B cell (primary cell): ENCODE results near the gene PROM2. TPM values are rescaled to one million over a fixed set of nuclear protein-coding genes. Genes with fewer than 3 reads are reported as not detected.

ENCODE experiments used
- ATAC-seq: fragments of 200-7000 bp; cut with Tn5 transposase; one replicate; pipeline ENCODE4 v1.10.0; 2021; ENCODE audit warnings: low read depth, mild to moderate bottlenecking, moderate number of reproducible peaks, moderate library complexity
- CTCF ChIA-PET: fragments of 350-600 bp; sonication (Branson Sonifier 250); formaldehyde crosslinking; loops from one replicate; lab custom pipeline; 2021; ENCODE audit warnings: antibody characterized with exemption, inconsistent platforms; lab: Charles Lee
- POLR2A ChIA-PET: fragments of 350-600 bp; sonication (Branson Sonifier 250); formaldehyde crosslinking; loops from one replicate; lab custom pipeline; 2021; ENCODE audit warnings: antibody characterized with exemption; lab: Charles Lee
- DNase-seq: peaks from one replicate; pipeline ENCODE4 v3.0.0; 2013
- H2AFZ ChIP-seq: 2 replicates; pipeline ENCODE4 v1.6.1; 2012; ENCODE audit warnings: mild to moderate bottlenecking, low read depth, low read length; ENCODE audit not compliant: insufficient read depth, poor library complexity, severe bottlenecking
- H3K27ac ChIP-seq, 2 donors: 1 replicate in 1 of 2; 2 replicates in 1 of 2; pipeline ENCODE4 v1.5.1; 2012 to 2013; ENCODE audit warnings: low read length in 2 of 2, mild to moderate bottlenecking in 2 of 2, moderate library complexity in 1 of 2
- H3K27me3 ChIP-seq, 4 experiments: fragments of 200-600 bp in 1 of 4; sonication (generic) in 1 of 4; replicated peaks in 1 of 4; 1 replicate in 2 of 4; 2 replicates in 2 of 4; pipeline versions ENCODE4 v1.6.1 to v1.7.0; 2013 to 2016; ENCODE audit warnings: low read length in 3 of 4, mild to moderate bottlenecking in 2 of 4, mixed read lengths in 1 of 4, moderate library complexity in 1 of 4; ENCODE audit not compliant: insufficient read depth in 4 of 4, control insufficient read depth in 3 of 4; ENCODE audit errors: control extremely low read depth in 1 of 4
- H3K36me3 ChIP-seq, 2 experiments: replicated peaks in 1 of 2; 1 replicate in 1 of 2; 2 replicates in 1 of 2; pipeline versions ENCODE4 v1.6.1 to v1.7.1; 2013; ENCODE audit warnings: low read length in 1 of 2; ENCODE audit not compliant: insufficient read depth in 2 of 2, control insufficient read depth in 1 of 2; ENCODE audit errors: control extremely low read depth in 1 of 2, extremely low read depth in 1 of 2
- H3K4me1 ChIP-seq, 2 donors: fragments of 200-600 bp in 1 of 2; sonication (generic) in 1 of 2; 1 replicate in 1 of 2; 2 replicates in 1 of 2; pipeline versions ENCODE4 v1.5.1 to v1.6.1; 2013 to 2017; ENCODE audit warnings: low read length in 2 of 2; ENCODE audit not compliant: control insufficient read depth in 2 of 2, insufficient read depth in 2 of 2
- H3K4me2 ChIP-seq: replicated peaks from 2 replicates; pipeline ENCODE3; 2012; ENCODE audit warnings: mild to moderate bottlenecking, low read depth, low read length; ENCODE audit not compliant: poor library complexity, severe bottlenecking
- H3K4me3 ChIP-seq, 5 experiments: fragments of 200-600 bp in 1 of 5; sonication (generic) in 1 of 5; 1 replicate in 3 of 5; 2 replicates in 2 of 5; pipeline versions ENCODE4 v1.5.1 to v1.7.0; 2011 to 2016; ENCODE audit warnings: low read length in 4 of 5, mild to moderate bottlenecking in 4 of 5, low read depth in 2 of 5, control low read depth in 1 of 5, moderate library complexity in 1 of 5; ENCODE audit not compliant: insufficient read depth in 1 of 5; ENCODE audit errors: control extremely low read depth in 1 of 5, extremely low read depth in 1 of 5
- H3K79me2 ChIP-seq: fragments of 200-600 bp; sonication (generic); one replicate; pipeline ENCODE4 v1.6.0; 2016; ENCODE audit warnings: low read length; ENCODE audit not compliant: control insufficient read depth, insufficient read depth
- H3K9ac ChIP-seq: fragments of 200-600 bp; sonication (generic); 2 replicates; pipeline ENCODE4 v1.6.1; 2017; ENCODE audit warnings: mild to moderate bottlenecking, low read length, moderate library complexity
- H3K9me3 ChIP-seq, 3 donors: one replicate each; pipeline versions ENCODE4 v1.6.1 to v1.7.1; 2013; ENCODE audit warnings: low read length in 2 of 3; ENCODE audit not compliant: control insufficient read depth in 2 of 3, insufficient read depth in 1 of 3; ENCODE audit errors: control extremely low read depth in 1 of 3
- H4K20me1 ChIP-seq: 2 replicates; pipeline ENCODE4 v1.6.0; 2012; ENCODE audit warnings: mild to moderate bottlenecking, low read length; ENCODE audit not compliant: insufficient read depth, control insufficient read depth, poor library complexity, severe bottlenecking
- H3K27ac Mint-ChIP-seq: one replicate; pipeline ENCODE4 v1.8.0; 2021; ENCODE audit warnings: mixed read lengths
- H3K27me3 Mint-ChIP-seq: one replicate; pipeline ENCODE4 v1.8.0; 2021; ENCODE audit warnings: mixed read lengths
- H3K4me1 Mint-ChIP-seq: one replicate; pipeline ENCODE4 v1.8.0; 2021; ENCODE audit warnings: mixed read lengths
- H3K4me3 Mint-ChIP-seq: one replicate; pipeline ENCODE4 v1.8.0; 2021; ENCODE audit warnings: mixed read lengths
- H3K9me3 Mint-ChIP-seq: one replicate; pipeline ENCODE4 v1.8.0; 2022; ENCODE audit warnings: mixed read lengths; ENCODE audit not compliant: insufficient read depth
- EZH2 ChIP-seq: IDR thresholded peaks from 2 replicates; pipeline ENCODE4 v1.6.1; 2012; ENCODE audit warnings: borderline replicate concordance, low read depth, mild to moderate bottlenecking, moderate library complexity, low read length; ENCODE audit not compliant: insufficient read depth, poor library complexity, severe bottlenecking
- WGBS: methylation state at CpG from one replicate; pipeline ENCODE4 v1.1.5; 2013; ENCODE audit warnings: missing lambda C conversion rate; ENCODE audit not compliant: insufficient coverage; 5-methylcytosine and 5-hydroxymethylcytosine counted together
- intact Hi-C: fragments of 100-400 bp; cut with micrococcal nuclease; formaldehyde crosslinking; loops from one replicate; pipeline ENCODE4 v1.10.0; 2022
- polyA minus RNA-seq: library from RNA; depleted of rRNA, polyadenylated mRNA; stranded (reverse); fragments of >200 nt; gene quantifications from 2 replicates; pipeline ENCODE4 v1.2.3, GENCODE V29; 2012
- polyA plus RNA-seq: library from polyadenylated mRNA; depleted of rRNA; stranded (reverse); fragments of >200 nt; gene quantifications from 2 replicates; pipeline ENCODE4 v1.2.3, GENCODE V29; 2012
- total RNA-seq, 2 donors: library from RNA; stranded (reverse); fragments of 120-200 nt in 1 of 2; gene quantifications; 1 replicate in 1 of 2; 2 replicates in 1 of 2; pipeline versions ENCODE4 v1.2.3 to v1.2.4, GENCODE V29; 2013 to 2022
- TF ChIP-seq, protein P1 (sequence below): fragments of 200-600 bp; IDR thresholded peaks from one replicate; pipeline ENCODE4 v1.8.0; 2022; ENCODE audit warnings: antibody characterized with exemption, mild to moderate bottlenecking

The PROM2 gene, protein sequence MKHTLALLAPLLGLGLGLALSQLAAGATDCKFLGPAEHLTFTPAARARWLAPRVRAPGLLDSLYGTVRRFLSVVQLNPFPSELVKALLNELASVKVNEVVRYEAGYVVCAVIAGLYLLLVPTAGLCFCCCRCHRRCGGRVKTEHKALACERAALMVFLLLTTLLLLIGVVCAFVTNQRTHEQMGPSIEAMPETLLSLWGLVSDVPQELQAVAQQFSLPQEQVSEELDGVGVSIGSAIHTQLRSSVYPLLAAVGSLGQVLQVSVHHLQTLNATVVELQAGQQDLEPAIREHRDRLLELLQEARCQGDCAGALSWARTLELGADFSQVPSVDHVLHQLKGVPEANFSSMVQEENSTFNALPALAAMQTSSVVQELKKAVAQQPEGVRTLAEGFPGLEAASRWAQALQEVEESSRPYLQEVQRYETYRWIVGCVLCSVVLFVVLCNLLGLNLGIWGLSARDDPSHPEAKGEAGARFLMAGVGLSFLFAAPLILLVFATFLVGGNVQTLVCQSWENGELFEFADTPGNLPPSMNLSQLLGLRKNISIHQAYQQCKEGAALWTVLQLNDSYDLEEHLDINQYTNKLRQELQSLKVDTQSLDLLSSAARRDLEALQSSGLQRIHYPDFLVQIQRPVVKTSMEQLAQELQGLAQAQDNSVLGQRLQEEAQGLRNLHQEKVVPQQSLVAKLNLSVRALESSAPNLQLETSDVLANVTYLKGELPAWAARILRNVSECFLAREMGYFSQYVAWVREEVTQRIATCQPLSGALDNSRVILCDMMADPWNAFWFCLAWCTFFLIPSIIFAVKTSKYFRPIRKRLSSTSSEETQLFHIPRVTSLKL
- total RNA-seq (0.85 and 1.3 TPM in 2 replicates), polyA plus RNA-seq (0.67 and 1.2 TPM in 2 replicates), polyA minus RNA-seq (0.43 and 0.57 TPM in 2 replicates)
- total RNA-seq (2013), result 0.23 TPM

DNA sequence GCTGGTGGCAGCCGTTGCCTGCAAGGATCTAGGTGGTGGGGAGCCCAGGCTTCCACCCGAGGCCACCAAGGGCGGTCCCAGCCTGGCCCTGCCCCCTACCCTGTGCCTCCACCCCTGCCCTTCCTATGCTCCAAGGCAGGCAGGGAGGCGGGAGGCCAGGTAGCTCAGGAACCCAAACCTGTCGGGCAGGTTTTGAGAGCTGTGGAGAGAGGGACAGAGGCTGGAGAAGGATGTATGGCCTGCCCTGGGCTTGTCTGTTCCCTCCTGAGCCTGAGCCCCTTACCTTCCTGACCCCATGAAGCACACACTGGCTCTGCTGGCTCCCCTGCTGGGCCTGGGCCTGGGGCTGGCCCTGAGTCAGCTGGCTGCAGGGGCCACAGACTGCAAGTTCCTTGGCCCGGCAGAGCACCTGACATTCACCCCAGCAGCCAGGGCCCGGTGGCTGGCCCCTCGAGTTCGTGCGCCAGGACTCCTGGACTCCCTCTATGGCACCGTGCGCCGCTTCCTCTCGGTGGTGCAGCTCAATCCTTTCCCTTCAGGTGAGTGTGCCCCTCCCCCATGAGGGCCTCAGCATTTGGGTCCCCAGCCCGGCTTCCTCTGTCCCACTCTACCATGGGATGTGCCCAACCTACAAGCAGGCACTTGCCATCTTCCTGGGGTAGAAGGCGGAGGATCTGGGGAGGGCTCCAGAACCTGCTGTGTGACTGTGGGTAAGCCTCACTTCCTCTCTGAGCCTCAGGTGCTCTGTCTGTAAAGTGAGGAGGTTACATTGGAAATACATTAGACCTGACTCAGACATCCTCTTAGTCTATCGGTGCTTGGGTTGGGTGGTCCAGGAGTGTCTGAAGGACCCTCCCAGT is at the start of gene PROM2:
TSS of gene PROM2 (plus strand) at position 159 of the 860 bp plus-strand sequence. CDS start at position 296, 137 bp downstream.
- no peaks in the 10 kb centered on the region for H3K27me3 Mint-ChIP-seq
- ChIA-PET CTCF (no interaction called here), POLR2A (no interaction called here)
- no peak within 1 kb of the TSS for H3K4me3 Mint-ChIP-seq
- Histone ChIP-seq H3K9ac (no peak within 1 kb of the TSS), H3K27me3 (no peaks in the 10 kb centered on the region), H3K79me2 (no peaks in the 10 kb centered on the region), H3K36me3 (no peaks in the 10 kb centered on the region), H3K9me3 (peaks cover 0 to 2% (median 0%) of the 10 kb centered on the region in 3 donors), H3K4me1 (no peaks in the 10 kb centered on the region), H2AFZ (no peak within 1 kb of the TSS), H3K4me2 (no peak within 1 kb of the TSS), H3K4me3 (no peak within 1 kb of the TSS), H4K20me1 (no peaks in the 10 kb centered on the region), H3K27ac (no peak within 1 kb of the TSS)
- ATAC-seq (no peak), DNase-seq (no peak)
- no peaks in the 10 kb centered on the region for H3K4me1 Mint-ChIP-seq
- TF ChIP-seq, protein P1, sequence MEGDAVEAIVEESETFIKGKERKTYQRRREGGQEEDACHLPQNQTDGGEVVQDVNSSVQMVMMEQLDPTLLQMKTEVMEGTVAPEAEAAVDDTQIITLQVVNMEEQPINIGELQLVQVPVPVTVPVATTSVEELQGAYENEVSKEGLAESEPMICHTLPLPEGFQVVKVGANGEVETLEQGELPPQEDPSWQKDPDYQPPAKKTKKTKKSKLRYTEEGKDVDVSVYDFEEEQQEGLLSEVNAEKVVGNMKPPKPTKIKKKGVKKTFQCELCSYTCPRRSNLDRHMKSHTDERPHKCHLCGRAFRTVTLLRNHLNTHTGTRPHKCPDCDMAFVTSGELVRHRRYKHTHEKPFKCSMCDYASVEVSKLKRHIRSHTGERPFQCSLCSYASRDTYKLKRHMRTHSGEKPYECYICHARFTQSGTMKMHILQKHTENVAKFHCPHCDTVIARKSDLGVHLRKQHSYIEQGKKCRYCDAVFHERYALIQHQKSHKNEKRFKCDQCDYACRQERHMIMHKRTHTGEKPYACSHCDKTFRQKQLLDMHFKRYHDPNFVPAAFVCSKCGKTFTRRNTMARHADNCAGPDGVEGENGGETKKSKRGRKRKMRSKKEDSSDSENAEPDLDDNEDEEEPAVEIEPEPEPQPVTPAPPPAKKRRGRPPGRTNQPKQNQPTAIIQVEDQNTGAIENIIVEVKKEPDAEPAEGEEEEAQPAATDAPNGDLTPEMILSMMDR, result no peak
- no peak for TF ChIP-seq EZH2
- H3K9me3 Mint-ChIP-seq, result no peaks in the 10 kb centered on the region
- 92% methylated on average over 14 of the region's 17 CpGs for WGBS
- H3K27ac Mint-ChIP-seq, result no peak within 1 kb of the TSS
- intact Hi-C loops, result no loop called here
